Measurements from ENCODE around the gene RPGRIP1. TPM values are rescaled to one million over a fixed set of nuclear protein-coding genes. Genes with fewer than 3 reads are reported as not detected.
"Not testable (repeated sequence)": the region's sequence is repeated elsewhere in the genome, so short reads cannot be mapped to it uniquely, and the experiment has no call there.

Gene RPGRIP1
- total and polyA plus RNA-seq, 8 donors: 0.41 to 1.3 (median 0.64) TPM

- intact Hi-C loops (cut with DNase I): no loop called here
- DNase-seq (no peak), ATAC-seq (no peak)
- peaks cover 3 to 95% of the 10 kb centered on the region in 2 donors for H3K36me3 ChIP-seq
- H3K4me1 ChIP-seq: peaks cover 25 to 69% of the 10 kb centered on the region in 2 donors
- no peaks in the 10 kb centered on the region for H3K27me3 ChIP-seq
- TF ChIP-seq CTCF (IDR thresholded peaks at IDR 0.05): no peak
- no peaks in the 10 kb centered on the region for H3K9me3 ChIP-seq
- no peak overlapping the region for H3K4me3 ChIP-seq
- no peak overlapping the region for H3K27ac ChIP-seq
Observed at GRCh38 chr14:21255385-21256101, 24.3 kb upstream of the RPGRIP1 start.

GRCh38 chr14:21256102-21256447, 23.8 kb upstream of the RPGRIP1 start:
- intact Hi-C loops (cut with DNase I); DNase-seq; H3K27me3 ChIP-seq; H3K27ac ChIP-seq; H3K4me3 ChIP-seq; H3K9me3 ChIP-seq; ATAC-seq: not testable (repeated sequence)
- peaks cover 6 to 95% of the 10 kb centered on the region in 2 donors for H3K36me3 ChIP-seq
- peaks cover 25 to 73% of the 10 kb centered on the region in 2 donors for H3K4me1 ChIP-seq

GRCh38 chr14:21256539-21257393, 23.1 kb upstream of the RPGRIP1 start:
- intact Hi-C loops (cut with DNase I): no loop called here
- Histone ChIP-seq H3K4me3 (no peak overlapping the region), H3K4me1 (peaks cover 25 to 80% of the 10 kb centered on the region in 2 donors), H3K27me3 (no peaks in the 10 kb centered on the region), H3K36me3 (peaks cover 6 to 95% of the 10 kb centered on the region in 2 donors), H3K9me3 (no peaks in the 10 kb centered on the region), H3K27ac (peak overlapping the region in 1 of 2 donors; percentile 11)
- DNase-seq (no peak), ATAC-seq (no peak)
- no peak for TF ChIP-seq CTCF (IDR thresholded peaks at IDR 0.05)

- Histone ChIP-seq H3K27me3 (no peaks in the 10 kb centered on the region), H3K4me3 (no peak overlapping the region), H3K9me3 (no peaks in the 10 kb centered on the region), H3K4me1 (peaks cover 31 to 87% of the 10 kb centered on the region in 2 donors), H3K27ac (peak overlapping the region in 1 of 2 donors; percentile 33), H3K36me3 (peaks cover 6 to 95% of the 10 kb centered on the region in 2 donors)
- intact Hi-C loops (cut with DNase I): no loop called here
- ATAC-seq (peak; percentile 47), DNase-seq (no peak)
- TF ChIP-seq CTCF (IDR thresholded peaks at IDR 0.05): no peak
Observed at GRCh38 chr14:21257394-21257909, 22.4 kb upstream of the RPGRIP1 start.

GRCh38 chr14:21258005-21258888, 21.6 kb upstream of the RPGRIP1 start:
- TF ChIP-seq CTCF (IDR thresholded peaks at IDR 0.05): no peak
- no peaks in the 10 kb centered on the region for H3K9me3 ChIP-seq
- no peak for ATAC-seq
- no peak overlapping the region for H3K4me3 ChIP-seq
- peaks cover 6 to 97% of the 10 kb centered on the region in 2 donors for H3K36me3 ChIP-seq
- no peak for DNase-seq
- intact Hi-C loops (cut with DNase I): no loop called here
- no peaks in the 10 kb centered on the region for H3K27me3 ChIP-seq
- H3K27ac ChIP-seq: no peak overlapping the region
- H3K4me1 ChIP-seq: peaks cover 38 to 95% of the 10 kb centered on the region in 2 donors

Data from left lung (tissue), 10 donors.